Endodermal cell (in vitro differentiated cells): ENCODE data around the gene SELENOV. TPM values are rescaled to one million over a fixed set of nuclear protein-coding genes. Genes with fewer than 3 reads are reported as not detected.

Source experiments
- DNase-seq: peaks from one replicate; pipeline ENCODE4 v3.0.0-alpha.2; 2017
- H3K27ac ChIP-seq: 2 replicates; pipeline ENCODE4 v1.5.1; 2013; ENCODE audit warnings: mild to moderate bottlenecking, low read depth, low read length, moderate library complexity
- H3K27me3 ChIP-seq: 2 replicates; pipeline ENCODE4 v1.6.1; 2013; ENCODE audit warnings: mild to moderate bottlenecking, low read length, moderate library complexity; ENCODE audit not compliant: insufficient read depth, control insufficient read depth, poor library complexity, severe bottlenecking
- H3K36me3 ChIP-seq: 2 replicates; pipeline ENCODE4 v1.7.0; 2013; ENCODE audit warnings: mild to moderate bottlenecking, low read length, moderate library complexity; ENCODE audit not compliant: control insufficient read depth, insufficient read depth
- H3K4me1 ChIP-seq: one replicate; pipeline ENCODE4 v1.7.0; 2013; ENCODE audit warnings: low read length; ENCODE audit not compliant: control insufficient read depth, insufficient read depth
- H3K4me3 ChIP-seq: 2 replicates; pipeline ENCODE4 v1.5.1; 2013; ENCODE audit warnings: mild to moderate bottlenecking, low read length, moderate library complexity
- H3K9ac ChIP-seq: 2 replicates; pipeline ENCODE4 v1.6.1; 2013; ENCODE audit warnings: mild to moderate bottlenecking, low read length, moderate library complexity; ENCODE audit not compliant: poor library complexity, severe bottlenecking; ENCODE audit errors: extremely low read depth
- H3K9me3 ChIP-seq: 2 replicates; pipeline ENCODE4 v1.6.1; 2013; ENCODE audit warnings: mild to moderate bottlenecking, low read length, moderate library complexity; ENCODE audit not compliant: control insufficient read depth
- H3K27ac Mint-ChIP-seq: 2 replicates; pipeline ENCODE4 v1.8.0; 2020; ENCODE audit warnings: mixed read lengths
- H3K27me3 Mint-ChIP-seq: 2 replicates; pipeline ENCODE4 v1.8.0; 2021; ENCODE audit warnings: mild to moderate bottlenecking, mixed read lengths; ENCODE audit not compliant: insufficient read depth
- H3K36me3 Mint-ChIP-seq: 2 replicates; pipeline ENCODE4 v1.8.0; 2020; ENCODE audit warnings: low read depth, mixed read lengths
- H3K4me1 Mint-ChIP-seq: 2 replicates; pipeline ENCODE4 v1.8.0; 2020; ENCODE audit warnings: mixed read lengths
- H3K4me3 Mint-ChIP-seq: 2 replicates; pipeline ENCODE4 v1.8.0; 2020; ENCODE audit warnings: mild to moderate bottlenecking, moderate library complexity, mixed read lengths
- H3K9me3 Mint-ChIP-seq: 2 replicates; pipeline ENCODE4 v1.8.0; 2020; ENCODE audit warnings: mild to moderate bottlenecking, mixed read lengths
- CTCF ChIP-seq: fragments of 200-600 bp; sonication (generic); conservative IDR thresholded peaks from 2 replicates; pipeline ENCODE4 v1.5.0; 2021; ENCODE audit warnings: antibody characterized with exemption, mild to moderate bottlenecking
- WGBS, 2 experiments: methylation state at CpG; one replicate each; pipeline versions ENCODE4 v1.1.5 to v1.1.7; 2013; ENCODE audit warnings: missing lambda C conversion rate in 2 of 2, mixed read lengths in 1 of 2; ENCODE audit not compliant: insufficient coverage in 1 of 2, insufficient read length in 1 of 2; 5-methylcytosine and 5-hydroxymethylcytosine counted together
- total RNA-seq, 2 donors: library from RNA; stranded (reverse); fragmentation: NEBNext Ultra II Directional in 1 of 2; extraction: Animal tissue kit (Norgen Biotek cat#: 25700) in 1 of 2; gene quantifications; 2 replicates in 1 of 2; 3 replicates in 1 of 2; pipeline ENCODE4 v1.2.1, GENCODE V29; 2021

The SELENOV gene
- total RNA-seq, 2 donors from 2014 or later: 8.7 to 15.3 TPM

- TF ChIP-seq CTCF: no peak
Observed at GRCh38 chr19:39497701-39497995, 17.3 kb upstream of the SELENOV start.

GRCh38 chr19:39497996-39498797, 16.7 kb upstream of the SELENOV start:
- H3K27ac Mint-ChIP-seq: no peak overlapping the region
- H3K27me3 ChIP-seq: peaks cover 36% of the 10 kb centered on the region

More at GRCh38 chr19:39497701-39497995, 17.3 kb upstream of the SELENOV start:
- peaks cover 2% of the 10 kb centered on the region for H3K36me3 Mint-ChIP-seq
- peaks cover 9% of the 10 kb centered on the region for H3K4me1 Mint-ChIP-seq
- H3K4me1 ChIP-seq: no peaks in the 10 kb centered on the region
- peak overlapping the region; percentile 94 for H3K27ac ChIP-seq
- H3K27me3 ChIP-seq: peaks cover 33% of the 10 kb centered on the region
- no peak overlapping the region for H3K4me3 ChIP-seq
- no peak for DNase-seq
- H3K36me3 ChIP-seq: no peaks in the 10 kb centered on the region
- no peaks in the 10 kb centered on the region for H3K9me3 ChIP-seq
- peak overlapping the region; percentile 42 for H3K4me3 Mint-ChIP-seq
- H3K9me3 Mint-ChIP-seq: peaks cover 2% of the 10 kb centered on the region
- 0 to 1% methylated on average over 1 to 7 of the region's 7 CpGs for WGBS, 2 experiments
- peaks cover 44% of the 10 kb centered on the region for H3K27me3 Mint-ChIP-seq
- no peak overlapping the region for H3K9ac ChIP-seq
- no peak overlapping the region for H3K27ac Mint-ChIP-seq

More at GRCh38 chr19:39497996-39498797, 16.7 kb upstream of the SELENOV start:
- Mint-ChIP-seq H3K4me3 (peak overlapping the region; percentile 42), H3K27me3 (peaks cover 49% of the 10 kb centered on the region), H3K4me1 (peaks cover 9% of the 10 kb centered on the region), H3K9me3 (peaks cover 3% of the 10 kb centered on the region), H3K36me3 (no peaks in the 10 kb centered on the region)
- Histone ChIP-seq H3K4me1 (no peaks in the 10 kb centered on the region), H3K36me3 (no peaks in the 10 kb centered on the region), H3K27ac (peak overlapping the region; percentile 94), H3K4me3 (peak overlapping the region; percentile 61), H3K9me3 (no peaks in the 10 kb centered on the region), H3K9ac (no peak overlapping the region)
- DNase-seq: peak; percentile 91
- peak; percentile 61 for TF ChIP-seq CTCF
- WGBS, 2 experiments: 3 to 5% methylated on average over 16 to 40 of the region's 40 CpGs
